ENCODE measurements around the gene UVSSA.
"Not testable (repeated sequence)": the region's sequence is repeated elsewhere in the genome, so short reads cannot be mapped to it uniquely, and the experiment has no call there.

The UVSSA gene

DNA sequence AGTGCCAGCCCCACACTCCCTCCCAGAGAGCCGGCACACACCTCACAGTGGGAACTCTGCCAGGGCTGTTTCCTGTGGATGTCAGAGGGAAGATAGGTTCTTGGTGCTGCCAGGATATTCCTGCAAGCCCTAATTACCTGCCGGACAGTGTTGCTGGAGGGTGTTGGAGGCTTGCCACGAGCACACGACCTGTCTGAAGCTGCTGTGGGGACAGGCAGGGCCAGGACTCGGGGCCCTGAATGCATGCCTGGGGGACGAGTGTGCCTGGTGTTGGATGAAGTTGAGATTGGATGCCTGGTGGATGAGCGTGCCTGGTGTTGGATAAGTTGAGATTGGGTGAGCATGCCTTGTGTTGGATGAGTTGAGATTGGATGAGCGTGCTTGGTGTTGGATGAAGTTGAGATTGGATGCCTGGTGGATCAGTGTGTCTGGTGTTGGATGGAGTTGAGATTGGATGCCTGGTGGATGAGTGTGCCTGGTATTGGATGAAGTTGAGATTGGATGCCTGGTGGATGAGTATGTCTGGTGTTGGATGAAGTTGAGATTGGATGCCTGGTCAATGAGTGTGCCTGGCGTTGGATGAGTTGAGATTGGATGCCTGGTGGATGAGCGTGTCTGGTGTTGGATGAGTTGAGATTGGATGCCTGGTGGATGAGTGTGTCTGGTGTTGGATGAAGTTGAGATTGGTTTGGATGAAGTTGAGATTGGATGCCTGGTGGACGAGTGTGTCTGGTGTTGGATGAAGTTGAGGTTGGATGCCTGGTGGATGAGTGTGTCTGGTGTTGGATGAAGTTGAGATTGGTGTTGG, 23.2 kb upstream of the UVSSA start:
- no peak for DNase-seq (ENCODE audit: low spot score)
- TF ChIP-seq, protein P1, sequence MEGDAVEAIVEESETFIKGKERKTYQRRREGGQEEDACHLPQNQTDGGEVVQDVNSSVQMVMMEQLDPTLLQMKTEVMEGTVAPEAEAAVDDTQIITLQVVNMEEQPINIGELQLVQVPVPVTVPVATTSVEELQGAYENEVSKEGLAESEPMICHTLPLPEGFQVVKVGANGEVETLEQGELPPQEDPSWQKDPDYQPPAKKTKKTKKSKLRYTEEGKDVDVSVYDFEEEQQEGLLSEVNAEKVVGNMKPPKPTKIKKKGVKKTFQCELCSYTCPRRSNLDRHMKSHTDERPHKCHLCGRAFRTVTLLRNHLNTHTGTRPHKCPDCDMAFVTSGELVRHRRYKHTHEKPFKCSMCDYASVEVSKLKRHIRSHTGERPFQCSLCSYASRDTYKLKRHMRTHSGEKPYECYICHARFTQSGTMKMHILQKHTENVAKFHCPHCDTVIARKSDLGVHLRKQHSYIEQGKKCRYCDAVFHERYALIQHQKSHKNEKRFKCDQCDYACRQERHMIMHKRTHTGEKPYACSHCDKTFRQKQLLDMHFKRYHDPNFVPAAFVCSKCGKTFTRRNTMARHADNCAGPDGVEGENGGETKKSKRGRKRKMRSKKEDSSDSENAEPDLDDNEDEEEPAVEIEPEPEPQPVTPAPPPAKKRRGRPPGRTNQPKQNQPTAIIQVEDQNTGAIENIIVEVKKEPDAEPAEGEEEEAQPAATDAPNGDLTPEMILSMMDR (IDR thresholded peaks at IDR 0.05; ENCODE audit: borderline replicate concordance, control extremely low read depth, extremely low read depth, insufficient read depth, missing control alignments): no peak
- in situ Hi-C loops (cut with MboI; ENCODE audit: low sequenced_read_pairs, unreplicated experiment): no loop called here

DNA sequence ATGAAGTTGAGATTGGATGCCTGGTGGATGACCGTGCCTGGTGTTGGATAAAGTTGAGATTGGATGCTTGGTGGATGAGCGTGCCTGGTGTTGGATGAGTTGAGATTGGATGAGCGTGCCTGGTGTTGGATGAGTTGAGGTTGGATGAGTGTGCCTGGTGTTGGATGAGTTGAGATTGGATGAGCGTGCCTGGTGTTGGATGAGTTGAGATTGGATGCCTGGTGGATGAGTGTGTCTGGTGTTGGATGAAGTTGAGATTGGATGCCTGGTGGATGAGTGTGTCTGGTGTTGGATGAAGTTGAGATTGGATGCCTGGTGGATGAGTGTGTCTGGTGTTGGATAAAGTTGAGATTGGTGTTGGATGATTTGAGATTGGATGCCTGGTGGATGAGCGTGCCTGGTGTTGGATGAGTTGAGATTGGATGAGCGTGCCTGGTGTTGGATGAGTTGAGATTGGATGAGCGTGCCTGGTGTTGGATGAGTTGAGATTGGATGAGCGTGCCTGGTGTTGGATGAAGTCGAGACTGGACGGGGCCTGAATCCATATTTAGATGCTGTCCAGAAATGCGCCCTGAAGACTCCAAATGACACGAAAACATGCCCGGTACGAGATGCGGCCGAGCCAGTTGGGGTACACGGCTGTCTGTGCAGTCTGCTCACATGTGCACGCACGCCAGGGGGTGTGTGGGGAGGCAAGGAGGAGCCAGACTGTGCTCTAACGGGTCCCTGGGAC, 22.4 kb upstream of the UVSSA start:
- DNase-seq (ENCODE audit: low spot score): not testable (repeated sequence)

DNA sequence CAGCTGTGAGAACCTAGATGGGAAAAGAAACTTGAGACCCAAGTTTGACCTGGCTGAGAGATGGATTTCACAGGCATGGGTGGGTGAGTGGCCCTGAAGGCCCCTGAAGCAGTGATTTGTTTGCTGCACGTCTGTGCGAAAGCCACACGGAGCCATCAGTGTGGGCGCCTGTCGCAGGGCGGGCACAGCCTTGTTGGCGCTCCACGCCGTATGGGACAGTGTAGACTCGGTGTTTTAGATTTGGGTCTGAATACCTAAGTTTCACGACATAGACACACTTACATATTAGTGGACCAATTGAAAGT, 21.9 kb upstream of the UVSSA start:
- TF ChIP-seq, protein P1 (IDR thresholded peaks at IDR 0.05; ENCODE audit: borderline replicate concordance, control extremely low read depth, extremely low read depth, insufficient read depth, missing control alignments): no peak
- DNase-seq (ENCODE audit: low spot score): no peak
- in situ Hi-C loops (cut with MboI; ENCODE audit: low sequenced_read_pairs, unreplicated experiment): no loop called here

More for the DNA sequence above, 22.4 kb upstream of the UVSSA start:
- in situ Hi-C loops (cut with MboI; ENCODE audit: low sequenced_read_pairs, unreplicated experiment): not testable (repeated sequence)

DNA sequence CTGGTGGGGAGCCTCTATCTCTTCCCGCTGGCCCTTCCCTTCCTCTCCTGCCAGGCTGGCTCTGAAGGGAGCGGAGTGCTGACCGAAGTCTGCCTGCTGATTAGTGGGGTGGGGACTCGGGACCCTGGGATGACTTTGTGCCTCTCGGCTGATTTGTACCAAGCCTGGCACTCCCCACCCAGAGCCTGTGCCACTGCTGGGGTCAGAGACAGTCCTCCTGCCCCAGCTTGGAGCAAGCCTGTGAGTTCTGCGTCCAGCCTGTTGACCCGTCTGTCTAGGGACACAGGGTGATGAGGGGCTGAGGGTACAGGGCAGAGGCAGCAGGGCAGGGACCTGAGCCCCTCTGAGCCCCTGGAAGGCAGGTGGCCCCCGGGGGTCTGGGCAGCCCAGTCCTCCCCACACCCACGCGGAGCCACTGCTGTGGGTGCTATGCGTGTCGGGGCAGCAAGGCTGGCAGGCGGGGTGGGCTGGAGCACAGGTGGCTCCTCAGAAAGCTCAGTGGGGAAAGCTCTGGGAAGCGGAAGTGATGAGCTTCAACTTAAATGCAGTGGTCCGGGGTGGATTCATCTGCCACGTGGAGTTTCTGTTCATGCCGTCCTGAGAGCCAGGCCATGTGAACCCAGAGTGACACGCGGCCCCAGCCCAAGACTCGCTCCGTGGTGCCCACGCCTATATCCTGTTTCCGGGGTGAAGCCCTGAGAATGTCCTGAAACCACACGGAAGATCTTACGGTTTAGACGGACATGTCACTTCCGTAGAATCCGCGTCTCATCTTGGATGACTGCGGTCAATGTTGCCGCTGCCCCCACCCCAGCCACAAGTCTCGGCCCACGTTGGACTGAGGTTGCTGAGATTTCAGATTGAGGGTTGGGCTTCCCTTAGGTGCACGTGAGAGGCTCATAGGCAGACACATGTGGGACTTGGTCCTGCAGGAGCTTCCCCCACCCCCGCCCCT, 21.1 kb upstream of the UVSSA start:
- no peak for DNase-seq (ENCODE audit: low spot score)
- in situ Hi-C loops (cut with MboI; ENCODE audit: low sequenced_read_pairs, unreplicated experiment): no loop called here
- TF ChIP-seq, protein P1 (IDR thresholded peaks at IDR 0.05; ENCODE audit: borderline replicate concordance, control extremely low read depth, extremely low read depth, insufficient read depth, missing control alignments): no peak

DNA sequence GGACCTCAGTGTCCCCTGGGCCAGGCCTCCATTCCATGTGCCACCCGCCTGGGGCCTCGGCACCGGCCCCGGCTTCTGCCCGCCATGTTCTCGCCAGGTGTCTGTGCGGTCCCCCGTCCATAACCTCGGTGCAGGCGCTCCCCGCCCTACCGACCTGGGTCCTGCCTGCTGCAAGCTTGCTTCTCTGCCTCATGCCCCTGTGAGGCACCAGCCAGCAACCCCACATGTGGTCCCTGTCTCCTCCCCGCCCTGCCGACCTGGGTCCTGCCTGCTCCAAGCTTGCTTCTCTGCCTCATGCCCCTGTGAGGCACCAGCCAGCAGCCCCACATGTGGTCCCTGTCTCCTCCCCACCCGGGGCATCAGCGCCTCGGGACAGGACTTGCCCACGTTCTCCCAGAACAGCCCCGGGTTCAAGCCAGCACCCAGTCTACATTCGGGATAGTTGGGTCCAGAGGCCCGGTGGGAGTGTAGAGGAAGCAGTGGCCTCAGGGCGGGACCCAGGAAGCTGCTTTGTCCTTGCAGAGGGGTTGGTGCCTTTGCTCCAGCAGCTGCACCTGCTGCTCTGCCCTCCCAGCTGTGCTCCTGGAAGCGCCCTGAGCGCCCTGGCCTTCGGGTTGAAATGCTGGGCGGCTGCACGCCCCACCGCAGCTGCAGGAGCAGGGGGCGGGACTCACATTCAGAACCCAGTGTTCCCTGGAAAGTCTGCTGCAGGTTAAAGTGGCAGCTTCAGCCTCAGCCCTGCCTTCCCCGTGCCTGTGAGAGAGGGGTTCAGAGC, 20.1 kb upstream of the UVSSA start:
- in situ Hi-C loops (cut with MboI; ENCODE audit: low sequenced_read_pairs, unreplicated experiment): no loop called here
- DNase-seq (ENCODE audit: low spot score): no peak
- TF ChIP-seq, protein P1 (IDR thresholded peaks at IDR 0.05; ENCODE audit: borderline replicate concordance, control extremely low read depth, extremely low read depth, insufficient read depth, missing control alignments): no peak

DNA sequence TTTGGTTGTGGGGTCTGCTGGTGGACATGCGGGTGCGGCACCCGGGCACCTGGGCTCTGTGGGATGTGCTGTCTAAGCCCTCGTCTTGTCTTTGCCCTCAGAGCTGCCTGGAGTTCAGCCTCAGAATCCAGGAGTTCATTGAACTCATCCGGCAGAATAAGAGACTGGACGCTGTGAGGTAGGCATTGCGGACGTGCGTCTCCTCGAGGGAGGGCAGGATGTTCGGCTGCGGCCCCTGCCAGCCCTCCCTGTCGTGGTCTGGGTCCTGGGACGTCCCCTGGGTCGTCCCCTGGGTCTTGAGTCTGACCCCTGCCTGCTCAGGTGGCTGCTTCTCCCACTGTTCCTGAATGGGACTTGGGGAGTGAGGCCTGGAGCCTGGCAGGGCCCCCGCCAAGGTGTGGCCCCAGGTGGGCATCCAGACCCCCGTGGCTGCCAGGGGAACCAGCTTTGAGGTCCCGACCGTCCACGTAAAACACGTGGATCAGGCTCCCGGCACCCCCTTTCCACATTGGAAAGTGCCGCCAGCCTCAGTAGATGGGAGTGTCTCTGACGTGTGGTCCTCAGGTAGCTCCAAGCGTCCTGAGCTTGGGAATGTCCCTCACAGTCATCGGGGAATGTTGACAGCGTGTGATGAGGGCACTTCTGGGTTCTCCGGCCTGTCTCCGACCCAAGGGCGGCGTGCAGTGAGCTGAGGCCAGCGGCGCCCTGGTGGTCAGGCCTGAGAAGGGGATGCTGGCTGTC, 19.3 kb upstream of the UVSSA start:
- no peak for DNase-seq (ENCODE audit: low spot score)
- in situ Hi-C loops (cut with MboI; ENCODE audit: low sequenced_read_pairs, unreplicated experiment): no loop called here
- TF ChIP-seq, protein P1 (IDR thresholded peaks at IDR 0.05; ENCODE audit: borderline replicate concordance, control extremely low read depth, extremely low read depth, insufficient read depth, missing control alignments): no peak

All from GM13976 (cell line).